ENCODE results near the gene PTPN7. TPM values are rescaled to one million over a fixed set of nuclear protein-coding genes. Genes with fewer than 3 reads are reported as not detected.
A peak's percentile ranks its signal among the peaks of the same experiment; 100 is the strongest.

Gene PTPN7
- total and polyA plus RNA-seq, 10 of the 15 experiments (the other 5 are each of a cell fraction or from before 2014, with no cell fraction given) = 7.9 to 117 (median 102) TPM

DNA sequence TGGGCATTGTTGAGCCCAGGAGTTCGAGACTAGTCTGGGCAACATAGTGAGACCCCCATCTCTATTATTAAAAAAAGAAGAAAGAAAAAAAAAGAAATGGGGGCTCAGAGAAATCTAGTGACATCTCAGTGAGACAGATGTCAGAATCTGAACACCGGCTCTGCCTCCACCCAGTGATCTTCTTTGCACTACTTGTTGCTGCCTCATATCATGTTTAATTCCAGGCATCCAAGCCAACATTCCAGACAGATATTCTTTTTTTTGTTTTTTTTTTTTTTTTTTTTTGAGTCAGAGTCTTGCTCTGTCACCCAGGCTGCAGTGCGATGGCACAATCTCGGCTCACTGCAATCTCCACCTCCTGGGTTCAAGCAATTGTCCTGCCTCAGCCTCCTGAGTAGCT, 10.8 kb downstream of the PTPN7 start:
- H3K36me3 ChIP-seq (ENCODE audit: control insufficient read depth in 2 of 2, insufficient read depth in 2 of 2, low read length in 1 of 2) = peaks cover 26 to 32% of the 10 kb centered on the region in 2 experiments; a peak in 3 of 4 replicates
- RAD21 ChIA-PET (ENCODE audit: unreplicated experiment) = no interaction called here
- H3K4me2 ChIP-seq (ENCODE audit: control insufficient read depth, insufficient read depth) = no peak overlapping the region
- no peaks in the 10 kb centered on the region for H3K27me3 ChIP-seq (replicated peaks in 1 of 2; ENCODE audit: control insufficient read depth in 2 of 2, insufficient read depth in 2 of 2, low read length in 1 of 2)
- CTCF ChIA-PET = no interaction called here
- DNase-seq (ENCODE audit: low read depth, low spot score) (no peak), FAIRE-seq (no peak), ATAC-seq (no peak)
- 91% methylated on average over 3 of the region's 4 CpGs for WGBS (ENCODE audit: insufficient coverage, insufficient replicate concordance, low lambda C conversion rate, missing lambda C conversion rate)
- H4K20me1 ChIP-seq (ENCODE audit: control insufficient read depth, insufficient read depth) = no peaks in the 10 kb centered on the region
- no peaks in the 10 kb centered on the region for H3K9me3 ChIP-seq (replicated peaks; ENCODE audit: control insufficient read depth, insufficient read depth, low read length)
- no peak overlapping the region for H3K4me3 ChIP-seq
- no peak overlapping the region for H3K27ac ChIP-seq (ENCODE audit: control insufficient read depth, insufficient read depth)
- H3K4me1 ChIP-seq (ENCODE audit: control insufficient read depth, insufficient read depth, low read length) = peaks cover 7% of the 10 kb centered on the region
- H3K79me2 ChIP-seq (ENCODE audit: control insufficient read depth, insufficient read depth, low read length) = no peaks in the 10 kb centered on the region
- H3K9ac ChIP-seq (ENCODE audit: control insufficient read depth, insufficient read depth, low read length) = no peak overlapping the region
- POLR2A ChIA-PET = no interaction called here
- no peak for TF ChIP-seq EP300 (IDR thresholded peaks at IDR 0.05; ENCODE audit: borderline replicate concordance in 1 of 2, control insufficient read depth in 1 of 2, low read depth in 2 of 2, low read length in 2 of 2)
- TF ChIP-seq MTA3 (IDR thresholded peaks at IDR 0.05; ENCODE audit: borderline replicate concordance, low read length) = no peak
- no TSS peak for BruUV-seq (replicated peaks)
- SMC1A ChIA-PET (ENCODE audit: uncharacterized antibody, unreplicated experiment) = no interaction called here
- H2AFZ ChIP-seq (ENCODE audit: control insufficient read depth, low read depth, low read length) = no peak overlapping the region
- in situ Hi-C loops (cut with MboI) = no loop called here
- intact Hi-C loops (cut with micrococcal nuclease; ENCODE audit: unreplicated experiment) = no loop called here

DNA sequence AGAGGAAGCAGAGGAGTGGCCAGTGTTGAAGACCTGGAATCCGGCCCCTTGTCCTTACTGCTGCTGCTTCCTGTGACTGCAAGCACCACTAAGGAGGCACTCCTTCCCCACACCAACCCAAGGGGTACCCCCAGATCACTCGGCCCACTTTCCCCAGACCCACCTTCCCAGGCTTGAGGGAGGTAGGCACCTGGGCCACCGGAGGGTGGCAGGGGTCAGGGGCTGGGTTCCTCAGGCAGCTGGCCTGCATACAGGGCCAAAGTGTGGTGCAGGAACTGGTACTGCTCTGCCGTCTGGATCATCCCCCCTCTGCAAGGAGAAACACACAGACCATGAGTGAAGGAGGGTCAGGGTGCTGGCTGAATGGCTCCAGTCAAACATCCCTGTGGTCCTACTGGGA, 12.0 kb downstream of the PTPN7 start:
- Histone ChIP-seq H2AFZ (ENCODE audit: control insufficient read depth, low read depth, low read length) (no peak overlapping the region), H3K9me3 (replicated peaks; ENCODE audit: control insufficient read depth, insufficient read depth, low read length) (no peaks in the 10 kb centered on the region), H3K79me2 (ENCODE audit: control insufficient read depth, insufficient read depth, low read length) (peaks cover 7% of the 10 kb centered on the region), H3K9ac (ENCODE audit: control insufficient read depth, insufficient read depth, low read length) (no peak overlapping the region), H3K4me3 (no peak overlapping the region), H3K4me1 (ENCODE audit: control insufficient read depth, insufficient read depth, low read length) (peaks cover 7% of the 10 kb centered on the region), H3K27ac (ENCODE audit: control insufficient read depth, insufficient read depth) (no peak overlapping the region), H3K36me3 (ENCODE audit: control insufficient read depth in 2 of 2, insufficient read depth in 2 of 2, low read length in 1 of 2) (peaks cover 21 to 24% of the 10 kb centered on the region in 2 experiments; a peak in 3 of 4 replicates), H3K4me2 (ENCODE audit: control insufficient read depth, insufficient read depth) (no peak overlapping the region), H3K27me3 (replicated peaks in 1 of 2; ENCODE audit: control insufficient read depth in 2 of 2, insufficient read depth in 2 of 2, low read length in 1 of 2) (no peaks in the 10 kb centered on the region), H4K20me1 (ENCODE audit: control insufficient read depth, insufficient read depth) (no peaks in the 10 kb centered on the region)
- BruUV-seq (replicated peaks) = no TSS peak
- POLR2A ChIA-PET = interaction anchor here (0.6 to 3.3 kb wide), 2 partner anchors 11 to 149 kb away, joined by 8 to 15 read pairs; partner anchors contain the start of gene PTPN7
- FAIRE-seq (no peak), DNase-seq (ENCODE audit: low read depth, low spot score) (no peak), ATAC-seq (no peak)
- SMC1A ChIA-PET (ENCODE audit: uncharacterized antibody, unreplicated experiment) = interaction anchor here (0.6 kb wide), 1 partner anchor 12 kb away, joined by 3 read pairs; the partner anchor contains the start of gene PTPN7
- RAD21 ChIA-PET (ENCODE audit: unreplicated experiment) = interaction anchor here (0.7 kb wide), 1 partner anchor 556 kb away, joined by 3 read pairs; no protein-coding TSS in a partner anchor
- intact Hi-C loops (cut with micrococcal nuclease; ENCODE audit: unreplicated experiment) = no loop called here
- CTCF ChIA-PET = interaction anchor here (1.3 to 2.9 kb wide), 3 partner anchors 11 to 35 kb away, joined by 4 to 14 read pairs (median 12); partner anchors contain the start of gene PTPN7
- WGBS (ENCODE audit: insufficient coverage, insufficient replicate concordance, low lambda C conversion rate, missing lambda C conversion rate) = 58% methylated on average over 4 of the region's 4 CpGs
- in situ Hi-C loops (cut with MboI) = no loop called here
- no peak for TF ChIP-seq MEF2A (IDR thresholded peaks at IDR 0.05; ENCODE audit: insufficient read depth, low read depth, low read length)
- TF ChIP-seq POLR2AphosphoS5 (IDR thresholded peaks at IDR 0.05; ENCODE audit: low read length) = 0 out of 2 replicates have a peak, but pooled peaks have one; percentile 10
- no peak for TF ChIP-seq IKZF2 (IDR thresholded peaks at IDR 0.05)
- TF ChIP-seq POLR2A (IDR thresholded peaks at IDR 0.05; ENCODE audit: low read depth, low read length) = 0 out of 2 replicates have a peak, but pooled peaks have one; percentile 40
- TF ChIP-seq, protein P1, sequence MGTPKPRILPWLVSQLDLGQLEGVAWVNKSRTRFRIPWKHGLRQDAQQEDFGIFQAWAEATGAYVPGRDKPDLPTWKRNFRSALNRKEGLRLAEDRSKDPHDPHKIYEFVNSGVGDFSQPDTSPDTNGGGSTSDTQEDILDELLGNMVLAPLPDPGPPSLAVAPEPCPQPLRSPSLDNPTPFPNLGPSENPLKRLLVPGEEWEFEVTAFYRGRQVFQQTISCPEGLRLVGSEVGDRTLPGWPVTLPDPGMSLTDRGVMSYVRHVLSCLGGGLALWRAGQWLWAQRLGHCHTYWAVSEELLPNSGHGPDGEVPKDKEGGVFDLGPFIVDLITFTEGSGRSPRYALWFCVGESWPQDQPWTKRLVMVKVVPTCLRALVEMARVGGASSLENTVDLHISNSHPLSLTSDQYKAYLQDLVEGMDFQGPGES (IDR thresholded peaks at IDR 0.05) = no peak
- no peak for TF ChIP-seq ZZZ3 (IDR thresholded peaks at IDR 0.05; ENCODE audit: control insufficient read depth, insufficient read length, low read depth)
- TF ChIP-seq POU2F2 (IDR thresholded peaks at IDR 0.05; ENCODE audit: borderline replicate concordance, low read depth, low read length) = no peak
- TF ChIP-seq NR2C1 (IDR thresholded peaks at IDR 0.05) = no peak
- no peak for TF ChIP-seq EGR1 (IDR thresholded peaks at IDR 0.05; ENCODE audit: borderline replicate concordance in 1 of 2, low read depth in 2 of 2, low read length in 2 of 2)
